ENCODE measurements around the gene PNMA8B.

Gene PNMA8B

GRCh38 chr19:46494146-46494940 is 1.3 kb downstream of the PNMA8B start:
- Histone ChIP-seq H3K27me3 (ENCODE audit: insufficient read depth, low read length) (no peaks in the 10 kb centered on the region; the same call in 1 of the 2 replicates), H3K36me3 (ENCODE audit: insufficient read depth, low read length) (no peaks in the 10 kb centered on the region), H3K27ac (ENCODE audit: low read depth, low read length) (no peak overlapping the region), H3K79me2 (ENCODE audit: control insufficient read depth, insufficient read depth, low read length, unreplicated experiment) (no peaks in the 10 kb centered on the region), H3K4me3 (ENCODE audit: low read depth, low read length) (no peak overlapping the region), H3K4me1 (ENCODE audit: control insufficient read depth, insufficient read depth, low read length, unreplicated experiment) (no peaks in the 10 kb centered on the region), H2AFZ (ENCODE audit: low read length, unreplicated experiment) (no peak overlapping the region)

GRCh38 chr19:46493236-46494145 is 2.2 kb downstream of the PNMA8B start:
- H3K27ac ChIP-seq (ENCODE audit: low read depth, low read length), result no peak overlapping the region
- H2AFZ ChIP-seq (ENCODE audit: low read length, unreplicated experiment), result no peak overlapping the region
- no peak overlapping the region for H3K4me3 ChIP-seq (ENCODE audit: low read depth, low read length)
- H3K36me3 ChIP-seq (ENCODE audit: insufficient read depth, low read length), result no peaks in the 10 kb centered on the region
- no peaks in the 10 kb centered on the region; the same call in 1 of the 2 replicates for H3K27me3 ChIP-seq (ENCODE audit: insufficient read depth, low read length)
- no peaks in the 10 kb centered on the region for H3K79me2 ChIP-seq (ENCODE audit: control insufficient read depth, insufficient read depth, low read length, unreplicated experiment)
- no peaks in the 10 kb centered on the region for H3K4me1 ChIP-seq (ENCODE audit: control insufficient read depth, insufficient read depth, low read length, unreplicated experiment)

- no peaks in the 10 kb centered on the region for H3K4me1 ChIP-seq (ENCODE audit: control insufficient read depth, insufficient read depth, low read length, unreplicated experiment)
- H3K27me3 ChIP-seq (ENCODE audit: insufficient read depth, low read length), result no peaks in the 10 kb centered on the region; the same call in 1 of the 2 replicates
- H3K79me2 ChIP-seq (ENCODE audit: control insufficient read depth, insufficient read depth, low read length, unreplicated experiment), result no peaks in the 10 kb centered on the region
- H3K4me3 ChIP-seq (ENCODE audit: low read depth, low read length), result no peak overlapping the region
- no peak overlapping the region for H2AFZ ChIP-seq (ENCODE audit: low read length, unreplicated experiment)
- no peaks in the 10 kb centered on the region for H3K36me3 ChIP-seq (ENCODE audit: insufficient read depth, low read length)
- no peak overlapping the region for H3K27ac ChIP-seq (ENCODE audit: low read depth, low read length)
Observed at GRCh38 chr19:46492841-46493235, 2.8 kb downstream of the PNMA8B start.

- Histone ChIP-seq H3K4me3 (ENCODE audit: low read depth, low read length) (no peak overlapping the region), H3K27me3 (ENCODE audit: insufficient read depth, low read length) (no peaks in the 10 kb centered on the region; the same call in 1 of the 2 replicates), H3K36me3 (ENCODE audit: insufficient read depth, low read length) (no peaks in the 10 kb centered on the region), H3K27ac (ENCODE audit: low read depth, low read length) (no peak overlapping the region), H2AFZ (ENCODE audit: low read length, unreplicated experiment) (no peak overlapping the region), H3K4me1 (ENCODE audit: control insufficient read depth, insufficient read depth, low read length, unreplicated experiment) (no peaks in the 10 kb centered on the region), H3K79me2 (ENCODE audit: control insufficient read depth, insufficient read depth, low read length, unreplicated experiment) (no peaks in the 10 kb centered on the region)
Observed at GRCh38 chr19:46491975-46492682, 3.5 kb downstream of the PNMA8B start.

- Histone ChIP-seq H3K36me3 (ENCODE audit: insufficient read depth, low read length) (no peaks in the 10 kb centered on the region), H3K27ac (ENCODE audit: low read depth, low read length) (no peak overlapping the region), H3K27me3 (ENCODE audit: insufficient read depth, low read length) (no peaks in the 10 kb centered on the region; the same call in 1 of the 2 replicates), H3K79me2 (ENCODE audit: control insufficient read depth, insufficient read depth, low read length, unreplicated experiment) (no peaks in the 10 kb centered on the region), H2AFZ (ENCODE audit: low read length, unreplicated experiment) (no peak overlapping the region), H3K4me3 (ENCODE audit: low read depth, low read length) (no peak overlapping the region), H3K4me1 (ENCODE audit: control insufficient read depth, insufficient read depth, low read length, unreplicated experiment) (no peaks in the 10 kb centered on the region)
Observed at GRCh38 chr19:46490774-46491173, 4.9 kb downstream of the PNMA8B start.

- H3K27ac ChIP-seq (ENCODE audit: low read depth, low read length), result no peak overlapping the region
- H3K79me2 ChIP-seq (ENCODE audit: control insufficient read depth, insufficient read depth, low read length, unreplicated experiment), result no peaks in the 10 kb centered on the region
- H2AFZ ChIP-seq (ENCODE audit: low read length, unreplicated experiment), result no peak overlapping the region
- H3K4me3 ChIP-seq (ENCODE audit: low read depth, low read length), result no peak overlapping the region
- no peaks in the 10 kb centered on the region; the same call in 1 of the 2 replicates for H3K27me3 ChIP-seq (ENCODE audit: insufficient read depth, low read length)
- H3K4me1 ChIP-seq (ENCODE audit: control insufficient read depth, insufficient read depth, low read length, unreplicated experiment), result no peaks in the 10 kb centered on the region
- no peaks in the 10 kb centered on the region for H3K36me3 ChIP-seq (ENCODE audit: insufficient read depth, low read length)
Observed at GRCh38 chr19:46489445-46490272, 6.0 kb downstream of the PNMA8B start.

- Histone ChIP-seq H3K4me3 (ENCODE audit: low read depth, low read length) (no peak overlapping the region), H3K79me2 (ENCODE audit: control insufficient read depth, insufficient read depth, low read length, unreplicated experiment) (no peaks in the 10 kb centered on the region), H3K36me3 (ENCODE audit: insufficient read depth, low read length) (no peaks in the 10 kb centered on the region), H3K27ac (ENCODE audit: low read depth, low read length) (no peak overlapping the region), H3K27me3 (ENCODE audit: insufficient read depth, low read length) (no peaks in the 10 kb centered on the region; the same call in 1 of the 2 replicates), H2AFZ (ENCODE audit: low read length, unreplicated experiment) (no peak overlapping the region), H3K4me1 (ENCODE audit: control insufficient read depth, insufficient read depth, low read length, unreplicated experiment) (no peaks in the 10 kb centered on the region)
Observed at GRCh38 chr19:46488551-46488950, 7.1 kb downstream of the PNMA8B start.

- H3K79me2 ChIP-seq (ENCODE audit: control insufficient read depth, insufficient read depth, low read length, unreplicated experiment), result no peaks in the 10 kb centered on the region
- H3K27me3 ChIP-seq (ENCODE audit: insufficient read depth, low read length), result no peaks in the 10 kb centered on the region; the same call in 1 of the 2 replicates
- H3K27ac ChIP-seq (ENCODE audit: low read depth, low read length), result no peak overlapping the region
- peak overlapping the region; percentile 83 for H2AFZ ChIP-seq (ENCODE audit: low read length, unreplicated experiment)
- no peaks in the 10 kb centered on the region for H3K36me3 ChIP-seq (ENCODE audit: insufficient read depth, low read length)
- H3K4me3 ChIP-seq (ENCODE audit: low read depth, low read length), result peak overlapping the region; percentile 76
- H3K4me1 ChIP-seq (ENCODE audit: control insufficient read depth, insufficient read depth, low read length, unreplicated experiment), result no peaks in the 10 kb centered on the region
Observed at GRCh38 chr19:46487802-46488445, 7.7 kb downstream of the PNMA8B start.

- peak overlapping the region; percentile 76 for H3K4me3 ChIP-seq (ENCODE audit: low read depth, low read length)
- no peaks in the 10 kb centered on the region; the same call in 1 of the 2 replicates for H3K27me3 ChIP-seq (ENCODE audit: insufficient read depth, low read length)
- peak overlapping the region; percentile 83 for H2AFZ ChIP-seq (ENCODE audit: low read length, unreplicated experiment)
Observed at GRCh38 chr19:46487178-46487801, 8.4 kb downstream of the PNMA8B start.

More at GRCh38 chr19:46487178-46487801, 8.4 kb downstream of the PNMA8B start:
- no peaks in the 10 kb centered on the region for H3K36me3 ChIP-seq (ENCODE audit: insufficient read depth, low read length)
- H3K27ac ChIP-seq (ENCODE audit: low read depth, low read length), result no peak overlapping the region
- H3K79me2 ChIP-seq (ENCODE audit: control insufficient read depth, insufficient read depth, low read length, unreplicated experiment), result no peaks in the 10 kb centered on the region
- H3K4me1 ChIP-seq (ENCODE audit: control insufficient read depth, insufficient read depth, low read length, unreplicated experiment), result no peaks in the 10 kb centered on the region
